Right lobe of liver (tissue), 6 donors: ENCODE measurements around the gene GNAI3. TPM values are rescaled to one million over a fixed set of nuclear protein-coding genes. Genes with fewer than 3 reads are reported as not detected.

Experiments used
- ATAC-seq, 4 donors: fragments of 200-7000 bp; cut with Tn5 transposase; one replicate each; pipeline ENCODE4 v1.9.1; 2020; ENCODE audit warnings: mild to moderate bottlenecking in 4 of 4, moderate library complexity in 4 of 4
- DNase-seq, 3 donors: peaks; one replicate each; pipeline ENCODE4 v3.0.0-alpha.2; 2020
- H3K27ac ChIP-seq, 3 donors: fragments of 200-600 bp; one replicate each; pipeline ENCODE4 v1.8.0; 2022
- H3K27me3 ChIP-seq, 2 donors: fragments of 200-600 bp; one replicate each; pipeline ENCODE4 v1.8.0; 2022
- H3K36me3 ChIP-seq, 4 donors: fragments of 200-600 bp; sonication (generic) in 1 of 4; one replicate each; pipeline versions ENCODE4 v1.5.1 to v1.8.0; 2017 to 2022; ENCODE audit warnings: control low read depth in 1 of 4
- H3K4me1 ChIP-seq, 4 donors: fragments of 200-600 bp; sonication (generic) in 1 of 4; one replicate each; pipeline versions ENCODE4 v1.5.1 to v1.8.0; 2017 to 2022; ENCODE audit warnings: control low read depth in 1 of 4
- H3K4me3 ChIP-seq, 3 donors: fragments of 200-600 bp; one replicate each; pipeline ENCODE4 v1.8.0; 2022
- H3K9me3 ChIP-seq, 4 donors: fragments of 200-600 bp; sonication (generic) in 1 of 4; one replicate each; pipeline versions ENCODE4 v1.5.1 to v1.8.0; 2017 to 2022; ENCODE audit warnings: control low read depth in 1 of 4
- CTCF ChIP-seq, 4 donors: fragments of 200-600 bp in 3 of 4; fragments of 450-650 bp in 1 of 4; IDR thresholded peaks; one replicate each; pipeline versions ENCODE4 v1.5.1 to v1.8.0; 2016 to 2022; ENCODE audit warnings: antibody characterized with exemption in 4 of 4, mild to moderate bottlenecking in 2 of 4
- POLR2A ChIP-seq: fragments of 450-650 bp; IDR thresholded peaks from one replicate; pipeline ENCODE4 v1.6.1; 2017; ENCODE audit warnings: antibody characterized with exemption, mild to moderate bottlenecking
- WGBS: methylation state at CpG from one replicate; pipeline ENCODE4 v1.1.6; 2018; ENCODE audit warnings: low coverage, low lambda C conversion rate; ENCODE audit not compliant: insufficient coverage; ENCODE audit errors: missing lambda C conversion rate; 5-methylcytosine and 5-hydroxymethylcytosine counted together
- intact Hi-C, 2 donors: fragments of 100-400 bp; cut with DNase I; formaldehyde crosslinking; loops; one replicate each; pipeline versions ENCODE4 v1.11.2 to v1.14.1; 2022
- total RNA-seq, 6 experiments: library from RNA; depleted of rRNA in 2 of 6; stranded (reverse); fragments of >200 nt in 2 of 6; fragmentation: NEBNext Ultra II Directional in 3 of 6; extraction: Animal tissue kit (Norgen Biotek cat#: 25700) in 3 of 6; gene quantifications; one replicate each; pipeline versions ENCODE4 v1.1.0 to v1.2.4, GENCODE V29; 2016 to 2023
- donor health status: DM: no; HTN: yes; CAD: no.
- donor health status: DM: no; HTN: no; CAD: no.
- donor health status: DM: no; HTN: no; CAD: no.
- donor health status: DM: no; HTN: yes; CAD: no.
- donor health status: DM: no; HTN: yes; CAD: no.

Gene GNAI3
- total RNA-seq, 6 experiments from 2014 or later, result 2.5 to 4.3 (median 3.3) TPM

- Histone ChIP-seq H3K4me1 (peaks cover 0 to 22% (median 7%) of the 10 kb centered on the region in 4 donors), H3K9me3 (no peaks in the 10 kb centered on the region), H3K27me3 (no peaks in the 10 kb centered on the region), H3K27ac (no peak overlapping the region), H3K36me3 (peaks cover 0 to 22% (median 5%) of the 10 kb centered on the region in 4 donors), H3K4me3 (no peak overlapping the region)
- no peak for DNase-seq
- ATAC-seq, result no peak
- intact Hi-C loops, result loop anchor here (5.0 to 10.0 kb wide), 2 partner anchors 80 to 82 kb away; partner anchors contain the start of gene GNAI3 (in 1 of the 2)
- WGBS, result 40% methylated on average over 1 of the region's 17 CpGs
- TF ChIP-seq POLR2A (no peak), CTCF (IDR thresholded peaks at IDR 0.05) (no peak)
These were observed 76.0 kb downstream of the GNAI3 start for GRCh38 chr1:109624201-109625010.

- TF ChIP-seq CTCF (IDR thresholded peaks at IDR 0.05) (no peak), POLR2A (no peak)
- DNase-seq (no peak), ATAC-seq (no peak)
- intact Hi-C loops, result loop anchor here (5.0 to 10.0 kb wide), 2 partner anchors 80 to 83 kb away; partner anchors contain the start of gene GNAI3 (in 1 of the 2)
- Histone ChIP-seq H3K4me1 (peaks cover 0 to 22% (median 7%) of the 10 kb centered on the region in 4 donors), H3K9me3 (no peaks in the 10 kb centered on the region), H3K27me3 (no peaks in the 10 kb centered on the region), H3K36me3 (peaks cover 0 to 26% (median 5%) of the 10 kb centered on the region in 4 donors), H3K4me3 (no peak overlapping the region), H3K27ac (no peak overlapping the region)
- WGBS, result no CpG with 5 or more reads among the region's 16 CpGs
These were observed 76.8 kb downstream of the GNAI3 start for GRCh38 chr1:109625176-109625575.

GRCh38 chr1:109625601-109626560 lies 77.5 kb downstream of the GNAI3 start:
- Histone ChIP-seq H3K9me3 (no peaks in the 10 kb centered on the region), H3K36me3 (peaks cover 0 to 29% (median 6%) of the 10 kb centered on the region in 4 donors), H3K4me1 (peaks cover 0 to 22% (median 7%) of the 10 kb centered on the region in 4 donors), H3K4me3 (no peak overlapping the region), H3K27me3 (no peaks in the 10 kb centered on the region), H3K27ac (no peak overlapping the region)
- no peak for DNase-seq
- WGBS, result 70% methylated on average over 12 of the region's 32 CpGs
- intact Hi-C loops, result loop anchor here (5.0 to 10.0 kb wide), 2 partner anchors 81 to 84 kb away; partner anchors contain the start of gene GNAI3 (in 1 of the 2)
- ATAC-seq, result no peak
- TF ChIP-seq CTCF (IDR thresholded peaks at IDR 0.05) (no peak), POLR2A (no peak)

GRCh38 chr1:109626682-109627408 lies 78.4 kb downstream of the GNAI3 start:
- no peak for DNase-seq
- intact Hi-C loops, result loop anchor here (5.0 to 10.0 kb wide), 2 partner anchors 82 to 85 kb away; partner anchors contain the start of gene GNAI3 (in 1 of the 2)
- H3K36me3 ChIP-seq, result peaks cover 0 to 38% (median 11%) of the 10 kb centered on the region in 4 donors

More at GRCh38 chr1:109626682-109627408, 78.4 kb downstream of the GNAI3 start:
- ATAC-seq, result no peak
- no CpG with 5 or more reads among the region's 21 CpGs for WGBS
- Histone ChIP-seq H3K4me3 (no peak overlapping the region), H3K27me3 (no peaks in the 10 kb centered on the region), H3K4me1 (peaks cover 0 to 16% (median 5%) of the 10 kb centered on the region in 4 donors), H3K27ac (no peak overlapping the region), H3K9me3 (no peaks in the 10 kb centered on the region)
- TF ChIP-seq CTCF (IDR thresholded peaks at IDR 0.05) (no peak), POLR2A (no peak)
